Skeletal muscle tissue (tissue), 4 donors: Measurements from ENCODE around the gene DAG1. TPM values are rescaled to one million over a fixed set of nuclear protein-coding genes. Genes with fewer than 3 reads are reported as not detected.

Experiments used
- H3K27ac ChIP-seq: one replicate; pipeline ENCODE4 v1.7.0; 2013; ENCODE audit warnings: mild to moderate bottlenecking, low read depth, low read length, inconsistent platforms
- H3K27me3 ChIP-seq, 3 donors: one replicate each; pipeline ENCODE4 v1.7.0; 2013; ENCODE audit warnings: low read length in 3 of 3; ENCODE audit not compliant: control insufficient read depth in 3 of 3, insufficient read depth in 3 of 3
- H3K36me3 ChIP-seq, 3 donors: one replicate each; pipeline ENCODE4 v1.7.0; 2013; ENCODE audit warnings: low read length in 3 of 3; ENCODE audit not compliant: control insufficient read depth in 3 of 3, insufficient read depth in 3 of 3
- H3K4me1 ChIP-seq, 3 donors: one replicate each; pipeline ENCODE4 v1.7.0; 2013; ENCODE audit warnings: low read length in 3 of 3, mild to moderate bottlenecking in 3 of 3; ENCODE audit not compliant: control insufficient read depth in 3 of 3, insufficient read depth in 3 of 3
- H3K4me3 ChIP-seq, 3 donors: one replicate each; pipeline ENCODE4 v1.7.0; 2013; ENCODE audit warnings: low read length in 3 of 3
- H3K9ac ChIP-seq, 3 donors: one replicate each; pipeline ENCODE4 v1.7.0; 2013; ENCODE audit warnings: low read length in 3 of 3, mild to moderate bottlenecking in 3 of 3, moderate library complexity in 2 of 3, low read depth in 1 of 3
- H3K9me3 ChIP-seq, 3 donors: one replicate each; pipeline ENCODE4 v1.7.0; 2013; ENCODE audit warnings: low read length in 3 of 3; ENCODE audit not compliant: control insufficient read depth in 3 of 3
- total RNA-seq: library from RNA; depleted of rRNA; stranded (reverse); fragments of >200 nt; gene quantifications from one replicate; pipeline ENCODE4 v1.2.3, GENCODE V29; 2014
- donor health status: Osteomylitis.

DAG1 gene
- total RNA-seq, 1 donor from 2014 or later, result 77.2 TPM

DNA sequence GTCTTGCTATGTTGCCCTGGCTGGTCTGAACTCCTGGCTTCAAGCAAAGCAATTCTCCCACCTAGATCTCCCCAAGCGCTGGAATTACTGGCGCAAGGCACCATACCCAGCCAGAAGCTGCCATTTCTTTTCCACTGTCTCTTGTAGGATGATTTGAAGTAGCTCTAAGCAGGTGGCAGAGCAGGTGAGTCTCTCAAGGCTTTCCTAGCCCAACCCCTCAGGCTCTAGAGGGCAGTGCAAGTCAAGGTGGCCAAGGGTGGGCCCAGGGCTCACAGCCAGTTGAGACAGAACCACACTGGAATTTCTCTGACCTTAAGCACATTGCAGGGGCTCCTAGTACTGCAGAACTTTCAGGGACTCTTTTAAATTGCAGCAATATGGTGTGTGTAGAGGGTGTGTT lies 15.6 kb upstream of the DAG1 start:
- H3K27ac ChIP-seq, result peak overlapping the region; percentile 41
- peak overlapping the region in 1 of 3 donors; percentile 24 for H3K4me3 ChIP-seq
- H3K36me3 ChIP-seq, result no peaks in the 10 kb centered on the region
- peak overlapping the region; percentile 5 to 50 (median 14) for H3K9ac ChIP-seq
- no peaks in the 10 kb centered on the region for H3K27me3 ChIP-seq
- peaks cover 19 to 21% (median 20%) of the 10 kb centered on the region in 3 donors for H3K4me1 ChIP-seq
- H3K9me3 ChIP-seq, result no peaks in the 10 kb centered on the region

DNA sequence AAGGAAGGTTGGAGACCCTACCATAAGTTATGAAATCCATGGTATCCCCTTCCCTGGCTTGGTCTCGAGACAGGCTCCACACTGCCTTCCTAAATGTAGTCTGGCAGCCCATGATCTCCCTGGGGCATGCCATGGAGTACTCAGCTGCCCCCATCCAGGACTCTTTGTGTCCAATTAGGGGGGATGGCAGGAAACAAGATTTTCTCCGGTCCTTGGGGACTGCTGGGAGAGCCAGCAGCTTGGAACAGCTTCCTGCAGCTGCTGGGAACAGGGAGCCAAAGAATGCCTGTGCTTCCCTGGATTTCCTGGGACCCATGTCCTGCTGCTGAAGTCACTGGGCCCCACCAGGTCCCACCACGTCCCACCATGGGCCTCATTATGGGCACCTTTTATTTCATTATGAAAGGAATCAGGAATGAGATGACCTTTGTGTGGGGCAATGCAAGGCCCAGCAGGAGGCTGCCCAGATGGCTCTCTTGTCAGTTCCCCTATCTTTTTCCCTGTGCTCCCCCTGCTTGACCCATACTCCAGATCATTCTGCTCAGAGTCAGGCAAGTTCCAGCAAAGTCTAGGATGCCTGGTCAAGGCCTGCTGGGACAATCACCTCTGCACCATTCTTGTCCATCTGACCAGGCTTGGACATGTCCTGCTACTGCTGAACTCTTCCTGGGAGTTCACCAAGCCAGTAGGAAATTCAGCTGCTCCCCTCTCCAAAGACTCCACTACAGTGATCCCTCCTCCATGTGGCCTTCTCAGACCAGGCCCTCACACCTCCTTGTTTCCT lies 15.0 kb upstream of the DAG1 start:
- peak overlapping the region in 2 of 3 donors; percentile 22 to 24 for H3K4me3 ChIP-seq
- H3K36me3 ChIP-seq, result no peaks in the 10 kb centered on the region
- H3K27ac ChIP-seq, result peak overlapping the region; percentile 41
- H3K4me1 ChIP-seq, result peaks cover 19 to 22% (median 21%) of the 10 kb centered on the region in 3 donors
- H3K27me3 ChIP-seq, result no peaks in the 10 kb centered on the region
- H3K9me3 ChIP-seq, result no peaks in the 10 kb centered on the region
- H3K9ac ChIP-seq, result peak overlapping the region; percentile 5 to 50 (median 14)

GRCh38 chr3:49456466-49456865 lies 13.6 kb upstream of the DAG1 start:
- H3K4me1 ChIP-seq, result peaks cover 26 to 28% (median 28%) of the 10 kb centered on the region in 3 donors
- H3K36me3 ChIP-seq, result no peaks in the 10 kb centered on the region
- H3K27me3 ChIP-seq, result no peaks in the 10 kb centered on the region
- H3K9ac ChIP-seq, result no peak overlapping the region
- H3K4me3 ChIP-seq, result no peak overlapping the region
- H3K27ac ChIP-seq, result no peak overlapping the region
- H3K9me3 ChIP-seq, result no peaks in the 10 kb centered on the region

- peaks cover 21 to 23% (median 23%) of the 10 kb centered on the region in 3 donors for H3K4me1 ChIP-seq
- H3K9me3 ChIP-seq, result no peaks in the 10 kb centered on the region
- peak overlapping the region in 2 of 3 donors; percentile 8 to 20 for H3K9ac ChIP-seq
- no peak overlapping the region for H3K4me3 ChIP-seq
- no peaks in the 10 kb centered on the region for H3K27me3 ChIP-seq
- H3K27ac ChIP-seq, result no peak overlapping the region
- no peaks in the 10 kb centered on the region for H3K36me3 ChIP-seq
These were observed 9.7 kb upstream of the DAG1 start for GRCh38 chr3:49460188-49460890.

DNA sequence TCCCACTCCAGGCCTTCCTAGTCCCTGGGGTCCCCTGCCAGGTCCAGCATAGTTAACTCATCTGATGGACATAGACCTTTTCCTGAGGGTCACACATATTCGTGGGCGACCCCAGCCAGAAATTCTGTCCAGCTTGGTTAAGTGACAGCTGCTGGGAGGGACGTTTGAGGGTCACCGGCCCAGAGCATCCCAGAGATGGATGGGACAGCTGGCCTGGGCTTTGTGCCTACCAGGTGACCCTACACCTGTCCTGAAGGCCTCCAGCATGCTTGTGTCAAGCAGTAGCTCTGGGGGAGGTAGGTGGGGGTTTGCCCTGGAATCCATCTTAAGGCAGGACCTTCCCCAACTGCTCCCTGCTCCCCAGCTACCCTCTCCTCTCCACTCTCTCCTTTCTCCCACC lies 9.1 kb upstream of the DAG1 start:
- Histone ChIP-seq H3K9ac (no peak overlapping the region), H3K27ac (no peak overlapping the region), H3K9me3 (no peaks in the 10 kb centered on the region), H3K36me3 (no peaks in the 10 kb centered on the region), H3K4me3 (no peak overlapping the region), H3K27me3 (no peaks in the 10 kb centered on the region), H3K4me1 (peaks cover 18 to 26% (median 20%) of the 10 kb centered on the region in 3 donors)

- no peaks in the 10 kb centered on the region for H3K36me3 ChIP-seq
- peak overlapping the region; percentile 4 for H3K27ac ChIP-seq
- H3K27me3 ChIP-seq, result no peaks in the 10 kb centered on the region
- no peaks in the 10 kb centered on the region for H3K9me3 ChIP-seq
- H3K4me3 ChIP-seq, result no peak overlapping the region
- H3K4me1 ChIP-seq, result peaks cover 18 to 26% (median 20%) of the 10 kb centered on the region in 3 donors
- H3K9ac ChIP-seq, result peak overlapping the region in 2 of 3 donors; percentile 37 to 41
These were observed 8.5 kb upstream of the DAG1 start for GRCh38 chr3:49461443-49462171.

GRCh38 chr3:49462222-49462621 lies 7.8 kb upstream of the DAG1 start:
- Histone ChIP-seq H3K9me3 (no peaks in the 10 kb centered on the region), H3K27ac (peak overlapping the region; percentile 4), H3K4me1 (peaks cover 18 to 26% (median 20%) of the 10 kb centered on the region in 3 donors), H3K9ac (peak overlapping the region in 1 of 3 donors; percentile 37), H3K4me3 (no peak overlapping the region), H3K27me3 (no peaks in the 10 kb centered on the region), H3K36me3 (no peaks in the 10 kb centered on the region)

GRCh38 chr3:49465270-49466034 lies 4.6 kb upstream of the DAG1 start:
- Histone ChIP-seq H3K4me1 (peaks cover 26 to 35% (median 31%) of the 10 kb centered on the region in 3 donors), H3K9ac (peak overlapping the region in 1 of 3 donors; percentile 38), H3K36me3 (no peaks in the 10 kb centered on the region), H3K9me3 (no peaks in the 10 kb centered on the region), H3K27me3 (no peaks in the 10 kb centered on the region), H3K27ac (peak overlapping the region; percentile 36), H3K4me3 (no peak overlapping the region)

GRCh38 chr3:49466085-49466484 lies 4.0 kb upstream of the DAG1 start:
- peak overlapping the region; percentile 36 for H3K27ac ChIP-seq
- H3K36me3 ChIP-seq, result peaks cover 0 to 2% (median 0%) of the 10 kb centered on the region in 3 donors
- H3K27me3 ChIP-seq, result no peaks in the 10 kb centered on the region
- no peak overlapping the region for H3K9ac ChIP-seq
- H3K4me3 ChIP-seq, result no peak overlapping the region
- peaks cover 27 to 34% (median 28%) of the 10 kb centered on the region in 3 donors for H3K4me1 ChIP-seq
- no peaks in the 10 kb centered on the region for H3K9me3 ChIP-seq
